Ovary (tissue), 3 donors: ENCODE results near the gene MSANTD2.

Experiments used
- EP300 ChIP-seq: sonication (generic); formaldehyde crosslinking; IDR thresholded peaks from one replicate; pipeline ENCODE4 v1.6.1; 2017; ENCODE audit warnings: antibody characterized with exemption
- POLR2A ChIP-seq: fragments of 450-650 bp; IDR thresholded peaks from one replicate; pipeline ENCODE4 v1.6.1; 2017; ENCODE audit warnings: antibody characterized with exemption, mild to moderate bottlenecking, moderate library complexity
- TF ChIP-seq, protein P1 (sequence below), 3 donors: fragments of 450-650 bp in 2 of 3; fragments of 200-600 bp in 1 of 3; IDR thresholded peaks; one replicate each; pipeline versions ENCODE4 v1.5.1 to v1.8.0; 2016 to 2022; ENCODE audit warnings: antibody characterized with exemption in 3 of 3, mild to moderate bottlenecking in 1 of 3
- donor health status: DM: no; HTN: no; CAD: no.

DNA sequence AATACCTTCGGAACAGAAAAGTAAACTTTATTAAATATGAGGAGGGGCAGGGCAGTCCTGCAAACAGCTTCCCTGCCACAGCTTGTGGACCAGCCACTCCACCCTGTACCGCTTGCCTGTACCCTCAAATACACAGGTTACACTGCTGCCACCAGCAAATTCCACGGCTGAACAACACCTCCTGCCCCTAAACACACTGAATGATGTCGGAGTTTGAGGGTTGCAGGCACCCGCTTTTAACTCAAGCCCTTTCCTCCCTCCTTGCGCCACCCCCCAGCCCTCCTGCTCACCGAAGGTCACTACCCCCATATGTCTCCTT is 52.1 kb downstream of the MSANTD2 start:
- TF ChIP-seq, protein P1, sequence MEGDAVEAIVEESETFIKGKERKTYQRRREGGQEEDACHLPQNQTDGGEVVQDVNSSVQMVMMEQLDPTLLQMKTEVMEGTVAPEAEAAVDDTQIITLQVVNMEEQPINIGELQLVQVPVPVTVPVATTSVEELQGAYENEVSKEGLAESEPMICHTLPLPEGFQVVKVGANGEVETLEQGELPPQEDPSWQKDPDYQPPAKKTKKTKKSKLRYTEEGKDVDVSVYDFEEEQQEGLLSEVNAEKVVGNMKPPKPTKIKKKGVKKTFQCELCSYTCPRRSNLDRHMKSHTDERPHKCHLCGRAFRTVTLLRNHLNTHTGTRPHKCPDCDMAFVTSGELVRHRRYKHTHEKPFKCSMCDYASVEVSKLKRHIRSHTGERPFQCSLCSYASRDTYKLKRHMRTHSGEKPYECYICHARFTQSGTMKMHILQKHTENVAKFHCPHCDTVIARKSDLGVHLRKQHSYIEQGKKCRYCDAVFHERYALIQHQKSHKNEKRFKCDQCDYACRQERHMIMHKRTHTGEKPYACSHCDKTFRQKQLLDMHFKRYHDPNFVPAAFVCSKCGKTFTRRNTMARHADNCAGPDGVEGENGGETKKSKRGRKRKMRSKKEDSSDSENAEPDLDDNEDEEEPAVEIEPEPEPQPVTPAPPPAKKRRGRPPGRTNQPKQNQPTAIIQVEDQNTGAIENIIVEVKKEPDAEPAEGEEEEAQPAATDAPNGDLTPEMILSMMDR (IDR thresholded peaks at IDR 0.05) = no peak
- TF ChIP-seq POLR2A = no peak
- no peak for TF ChIP-seq EP300
